ENCODE measurements around the gene SEC14L5. TPM values are rescaled to one million over a fixed set of nuclear protein-coding genes. Genes with fewer than 3 reads are reported as not detected.

The SEC14L5 gene
- total and polyA plus RNA-seq, 2 experiments from 2014 or later: 0.21 TPM; not detected in 1

GRCh38 chr16:4987250-4987579 is 29.1 kb downstream of the SEC14L5 start:
- Histone ChIP-seq H3K4me3 (peak overlapping the region; percentile 15), H3K4me1 (ENCODE audit: low read depth) (peaks cover 8% of the 10 kb centered on the region), H3K9me3 (ENCODE audit: low read depth) (no peaks in the 10 kb centered on the region), H3K27ac (no peak overlapping the region), H3K36me3 (no peaks in the 10 kb centered on the region), H3K27me3 (peaks cover 44% of the 10 kb centered on the region)
- TF ChIP-seq CTCF (IDR thresholded peaks at IDR 0.05; ENCODE audit: low read depth, low read length): no peak
- no peak for DNase-seq (ENCODE audit: low read depth in 1 of 2, low spot score in 1 of 2)

- DNase-seq (ENCODE audit: low read depth in 1 of 2, low spot score in 1 of 2): no peak
- Histone ChIP-seq H3K4me1 (ENCODE audit: low read depth) (peaks cover 4% of the 10 kb centered on the region), H3K27me3 (peaks cover 44% of the 10 kb centered on the region), H3K9me3 (ENCODE audit: low read depth) (no peaks in the 10 kb centered on the region), H3K4me3 (peak overlapping the region; percentile 15), H3K27ac (no peak overlapping the region), H3K36me3 (no peaks in the 10 kb centered on the region)
- TF ChIP-seq CTCF (IDR thresholded peaks at IDR 0.05; ENCODE audit: low read depth, low read length): no peak
Observed at GRCh38 chr16:4987580-4988374, 29.6 kb downstream of the SEC14L5 start.

- Histone ChIP-seq H3K4me1 (ENCODE audit: low read depth) (peaks cover 4% of the 10 kb centered on the region), H3K36me3 (no peaks in the 10 kb centered on the region), H3K4me3 (no peak overlapping the region), H3K27me3 (peaks cover 44% of the 10 kb centered on the region), H3K27ac (no peak overlapping the region), H3K9me3 (ENCODE audit: low read depth) (no peaks in the 10 kb centered on the region)
- no peak for TF ChIP-seq CTCF (IDR thresholded peaks at IDR 0.05; ENCODE audit: low read depth, low read length)
- no peak for DNase-seq (ENCODE audit: low read depth in 1 of 2, low spot score in 1 of 2)
Observed at GRCh38 chr16:4988647-4989046, 30.5 kb downstream of the SEC14L5 start.

GRCh38 chr16:4989391-4990006 is 31.4 kb downstream of the SEC14L5 start:
- peaks cover 44% of the 10 kb centered on the region for H3K27me3 ChIP-seq
- no peak for DNase-seq (ENCODE audit: low read depth in 1 of 2, low spot score in 1 of 2)
- TF ChIP-seq CTCF (IDR thresholded peaks at IDR 0.05; ENCODE audit: low read depth, low read length): no peak
- no peak overlapping the region for H3K27ac ChIP-seq
- no peaks in the 10 kb centered on the region for H3K9me3 ChIP-seq (ENCODE audit: low read depth)
- H3K36me3 ChIP-seq: no peaks in the 10 kb centered on the region
- H3K4me3 ChIP-seq: no peak overlapping the region
- peaks cover 4% of the 10 kb centered on the region for H3K4me1 ChIP-seq (ENCODE audit: low read depth)

- no peaks in the 10 kb centered on the region for H3K36me3 ChIP-seq
- H3K4me1 ChIP-seq (ENCODE audit: low read depth): peaks cover 4% of the 10 kb centered on the region
- peaks cover 42% of the 10 kb centered on the region for H3K27me3 ChIP-seq
- H3K27ac ChIP-seq: no peak overlapping the region
- no peak overlapping the region for H3K4me3 ChIP-seq
- no peak for TF ChIP-seq CTCF (IDR thresholded peaks at IDR 0.05; ENCODE audit: low read depth, low read length)
- no peak for DNase-seq (ENCODE audit: low read depth in 1 of 2, low spot score in 1 of 2)
- H3K9me3 ChIP-seq (ENCODE audit: low read depth): no peaks in the 10 kb centered on the region
Observed at GRCh38 chr16:4990415-4990814, 32.3 kb downstream of the SEC14L5 start.
